SU-DHL-6 (cell line): ENCODE results near the gene ATP10A.

ENCODE experiments used
- H2AFZ ChIP-seq: fragments of 200-600 bp; sonication (generic); 2 replicates; pipeline ENCODE4 v1.6.1; 2014; ENCODE audit warnings: low read depth, mild to moderate bottlenecking, moderate library complexity, mixed read lengths, antibody characterized with exemption, low read length; ENCODE audit not compliant: severe bottlenecking
- H3F3A ChIP-seq: fragments of 200-600 bp; shearing (Covaris generic); 2 replicates; pipeline ENCODE4 v1.6.0; 2016; ENCODE audit warnings: antibody characterized with exemption, mild to moderate bottlenecking; ENCODE audit not compliant: insufficient read depth
- H3K27ac ChIP-seq: fragments of 200-600 bp; sonication (generic); 2 replicates; pipeline ENCODE4 v1.5.1; 2016; ENCODE audit warnings: low read depth, mild to moderate bottlenecking, low read length, moderate library complexity, mixed read lengths
- H3K27me3 ChIP-seq: fragments of 200-600 bp; sonication (generic), shearing (Covaris generic); 2 replicates; pipeline ENCODE4 v1.6.0; 2014; ENCODE audit warnings: mild to moderate bottlenecking, low read length
- H3K36me3 ChIP-seq: fragments of 200-600 bp; sonication (generic); 2 replicates; pipeline ENCODE4 v1.6.1; 2014; ENCODE audit warnings: mild to moderate bottlenecking, low read length, mixed read lengths
- H3K4me2 ChIP-seq: fragments of 300-600, 200-600 bp; shearing (Covaris generic), sonication (generic); 2 replicates; pipeline ENCODE4 v1.6.0; 2014; ENCODE audit warnings: low read length, low read depth, mild to moderate bottlenecking; ENCODE audit not compliant: poor library complexity, severe bottlenecking
- H3K4me3 ChIP-seq: fragments of 200-600 bp; sonication (generic); 2 replicates; pipeline ENCODE4 v1.5.1; 2014; ENCODE audit warnings: antibody characterized with exemption, low read length, mild to moderate bottlenecking, mixed read lengths; ENCODE audit not compliant: insufficient read depth, poor library complexity, severe bottlenecking
- H3K79me2 ChIP-seq: fragments of 200-600 bp; sonication (generic); 2 replicates; pipeline ENCODE4 v1.6.1; 2014; ENCODE audit warnings: mild to moderate bottlenecking, low read length, moderate library complexity; ENCODE audit not compliant: insufficient read depth
- H3K9ac ChIP-seq: fragments of 200-600 bp; sonication (generic); 2 replicates; pipeline ENCODE4 v1.7.0; 2014; ENCODE audit warnings: mild to moderate bottlenecking, low read length
- H3K9me2 ChIP-seq: fragments of 200-600 bp; sonication (generic); replicated peaks from 2 replicates; pipeline ENCODE4 v1.6.1; 2014; ENCODE audit warnings: low read length; ENCODE audit not compliant: insufficient read depth
- H3K9me3 ChIP-seq: fragments of 200-600 bp; sonication (generic); 2 replicates; pipeline ENCODE4 v1.6.1; 2014; ENCODE audit warnings: low read length, mixed read lengths; ENCODE audit not compliant: insufficient read depth
- H4K20me1 ChIP-seq: fragments of 200-600 bp; sonication (generic); 2 replicates; pipeline ENCODE4 v1.6.1; 2014; ENCODE audit warnings: low read depth, mild to moderate bottlenecking, antibody characterized with exemption, low read length, moderate library complexity, mixed read lengths
- EZH2phosphoT487 ChIP-seq: fragments of 200-600 bp; sonication (generic), shearing (Covaris generic); conservative IDR thresholded peaks from 2 replicates; pipeline ENCODE4 v1.6.1; 2018; ENCODE audit warnings: mild to moderate bottlenecking, antibody characterized with exemption, low read length, moderate library complexity, mixed read lengths
- TF ChIP-seq, protein P1 (sequence below): fragments of 200-600 bp; sonication (generic); IDR thresholded peaks from one replicate; pipeline ENCODE4 v1.5.1; 2017; ENCODE audit warnings: antibody characterized with exemption, mild to moderate bottlenecking, low read length, moderate library complexity; ENCODE audit not compliant: insufficient read depth, poor library complexity, severe bottlenecking

The ATP10A gene

DNA sequence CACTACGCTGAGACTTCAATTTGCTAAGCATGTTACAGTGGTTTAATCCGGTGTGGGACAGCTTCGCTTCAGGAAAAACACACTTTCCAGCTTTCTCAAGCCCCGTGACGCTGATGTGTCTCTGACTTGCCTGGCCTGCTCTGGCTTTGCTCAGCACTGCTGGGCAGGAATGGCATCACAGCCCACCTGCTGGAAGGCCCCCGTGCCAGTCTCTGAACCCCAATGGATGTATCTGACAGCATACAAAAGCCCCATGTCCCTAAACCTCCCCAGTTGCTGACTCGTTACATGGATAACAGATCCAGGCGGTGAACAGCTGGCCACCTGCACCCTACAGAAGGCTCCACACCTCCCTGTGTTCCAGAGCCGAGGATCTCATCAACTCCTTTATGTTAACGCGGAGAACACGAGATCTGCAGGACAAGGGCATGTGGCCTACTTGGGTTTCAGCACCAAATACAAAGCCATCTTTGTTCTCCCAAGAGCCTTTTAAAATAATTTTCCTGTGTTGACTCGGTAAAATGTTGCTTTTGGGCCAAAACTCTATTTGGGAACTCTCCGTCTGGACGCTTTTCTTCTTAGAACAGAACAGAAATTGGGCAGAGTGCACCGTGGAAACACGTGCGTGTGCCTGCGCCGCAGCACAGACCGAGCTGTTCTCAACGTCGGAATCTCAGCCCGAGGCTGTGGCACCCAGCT lies 61.4 kb downstream of the ATP10A start:
- Histone ChIP-seq H3K4me3 (no peak overlapping the region), H3K9ac (no peak overlapping the region), H3F3A (no peaks in the 10 kb centered on the region), H3K27ac (no peak overlapping the region), H3K79me2 (no peaks in the 10 kb centered on the region), H3K36me3 (no peaks in the 10 kb centered on the region), H3K4me2 (no peak overlapping the region), H3K9me2 (no peaks in the 10 kb centered on the region), H4K20me1 (no peaks in the 10 kb centered on the region), H2AFZ (no peak overlapping the region), H3K9me3 (no peaks in the 10 kb centered on the region), H3K27me3 (no peaks in the 10 kb centered on the region)
- TF ChIP-seq EZH2phosphoT487, result no peak
- TF ChIP-seq, protein P1, sequence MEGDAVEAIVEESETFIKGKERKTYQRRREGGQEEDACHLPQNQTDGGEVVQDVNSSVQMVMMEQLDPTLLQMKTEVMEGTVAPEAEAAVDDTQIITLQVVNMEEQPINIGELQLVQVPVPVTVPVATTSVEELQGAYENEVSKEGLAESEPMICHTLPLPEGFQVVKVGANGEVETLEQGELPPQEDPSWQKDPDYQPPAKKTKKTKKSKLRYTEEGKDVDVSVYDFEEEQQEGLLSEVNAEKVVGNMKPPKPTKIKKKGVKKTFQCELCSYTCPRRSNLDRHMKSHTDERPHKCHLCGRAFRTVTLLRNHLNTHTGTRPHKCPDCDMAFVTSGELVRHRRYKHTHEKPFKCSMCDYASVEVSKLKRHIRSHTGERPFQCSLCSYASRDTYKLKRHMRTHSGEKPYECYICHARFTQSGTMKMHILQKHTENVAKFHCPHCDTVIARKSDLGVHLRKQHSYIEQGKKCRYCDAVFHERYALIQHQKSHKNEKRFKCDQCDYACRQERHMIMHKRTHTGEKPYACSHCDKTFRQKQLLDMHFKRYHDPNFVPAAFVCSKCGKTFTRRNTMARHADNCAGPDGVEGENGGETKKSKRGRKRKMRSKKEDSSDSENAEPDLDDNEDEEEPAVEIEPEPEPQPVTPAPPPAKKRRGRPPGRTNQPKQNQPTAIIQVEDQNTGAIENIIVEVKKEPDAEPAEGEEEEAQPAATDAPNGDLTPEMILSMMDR, result no peak

DNA sequence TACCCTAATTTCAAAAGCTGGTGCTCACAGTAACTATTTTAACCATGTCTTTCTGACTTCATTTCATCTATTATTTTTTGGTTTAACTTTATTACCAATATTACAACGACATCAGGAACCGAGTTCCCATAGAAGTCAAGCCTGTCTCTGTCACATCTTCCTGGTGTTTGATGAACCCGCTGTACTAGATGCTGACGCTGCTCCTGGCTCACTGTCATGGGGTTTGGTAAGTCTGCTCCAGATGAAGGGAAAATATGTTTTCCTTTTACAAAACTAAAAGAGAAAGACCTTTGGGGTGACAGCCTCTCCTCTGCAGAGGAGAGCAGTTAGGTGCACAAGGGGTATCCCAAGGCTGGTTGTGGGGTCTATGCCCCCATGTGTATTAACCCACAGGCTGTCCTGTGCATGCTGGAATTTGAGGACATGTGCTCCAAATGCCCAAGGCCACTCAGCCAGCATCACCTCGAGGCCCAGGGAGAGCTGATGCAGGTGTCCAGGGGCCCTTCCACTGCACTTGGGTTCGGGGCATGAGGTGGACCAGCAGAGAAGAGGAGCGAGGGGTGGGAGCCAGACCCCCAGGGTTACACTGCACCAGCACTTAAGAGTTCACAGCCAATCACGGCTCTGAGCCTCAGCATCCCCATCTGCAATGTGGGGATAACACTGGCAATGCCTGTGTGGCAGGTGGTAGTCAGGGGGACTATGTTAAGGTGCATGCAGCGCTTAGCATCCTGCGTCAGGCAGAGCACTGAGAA lies 62.2 kb downstream of the ATP10A start:
- Histone ChIP-seq H3K9me3 (no peaks in the 10 kb centered on the region), H3F3A (no peaks in the 10 kb centered on the region), H4K20me1 (no peaks in the 10 kb centered on the region), H3K79me2 (no peaks in the 10 kb centered on the region), H3K9ac (no peak overlapping the region), H3K27me3 (no peaks in the 10 kb centered on the region), H3K4me3 (no peak overlapping the region), H3K36me3 (no peaks in the 10 kb centered on the region), H3K27ac (no peak overlapping the region), H3K9me2 (no peaks in the 10 kb centered on the region), H3K4me2 (no peak overlapping the region), H2AFZ (no peak overlapping the region)
- no peak for TF ChIP-seq EZH2phosphoT487
- TF ChIP-seq, protein P1, result no peak

DNA sequence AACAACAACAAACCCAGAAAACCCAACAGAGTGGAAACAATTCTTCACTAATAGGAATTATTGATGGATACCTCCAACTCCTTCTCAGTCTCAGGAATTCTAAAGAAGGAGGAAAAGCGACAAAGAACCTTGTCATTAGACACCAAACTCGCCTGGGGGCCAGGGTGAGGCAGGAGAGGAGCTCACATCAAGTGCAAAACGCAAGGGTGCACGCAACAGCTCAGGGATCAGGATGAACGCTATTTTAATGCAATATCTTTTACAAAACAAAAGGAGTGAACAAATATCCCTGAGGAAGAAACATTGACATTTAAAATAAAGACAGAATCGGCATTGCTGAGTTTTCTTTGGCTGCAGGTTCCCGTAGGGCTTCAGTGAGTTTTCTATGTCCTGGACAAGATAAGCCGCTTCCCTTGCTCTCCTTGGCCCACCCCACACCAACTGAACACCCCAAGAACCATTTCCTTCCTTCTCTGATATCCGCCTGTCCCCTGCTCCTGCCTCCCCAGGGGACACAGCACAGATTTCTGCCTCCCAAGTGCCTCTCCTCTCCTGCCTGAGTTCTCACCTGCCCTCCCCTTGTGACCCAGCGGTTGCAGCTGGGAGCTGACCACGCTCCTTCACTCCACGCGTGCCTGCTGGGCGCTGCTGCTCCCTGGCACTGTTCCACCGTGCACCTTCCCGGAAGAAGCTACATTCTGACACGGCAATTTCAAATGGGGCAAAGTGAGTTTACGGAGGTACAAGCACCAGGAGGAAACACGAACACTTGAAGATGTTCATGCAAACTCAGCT lies 63.0 kb downstream of the ATP10A start:
- no peak for TF ChIP-seq EZH2phosphoT487
- TF ChIP-seq, protein P1, result no peak
- no peak overlapping the region for H3K4me3 ChIP-seq
- no peak overlapping the region for H2AFZ ChIP-seq
- H3K9me2 ChIP-seq, result no peaks in the 10 kb centered on the region
- no peaks in the 10 kb centered on the region for H3K9me3 ChIP-seq
- H3F3A ChIP-seq, result no peaks in the 10 kb centered on the region
- H3K27ac ChIP-seq, result no peak overlapping the region
- no peaks in the 10 kb centered on the region for H3K27me3 ChIP-seq
- H4K20me1 ChIP-seq, result no peaks in the 10 kb centered on the region
- no peak overlapping the region for H3K4me2 ChIP-seq
- H3K36me3 ChIP-seq, result no peaks in the 10 kb centered on the region
- no peak overlapping the region for H3K9ac ChIP-seq
- H3K79me2 ChIP-seq, result no peaks in the 10 kb centered on the region
